Endothelial cell of umbilical vein (primary cell): ENCODE results near the gene HOXD12. TPM values are rescaled to one million over a fixed set of nuclear protein-coding genes. Genes with fewer than 3 reads are reported as not detected.
A peak's percentile ranks its signal among the peaks of the same experiment; 100 is the strongest.

Experiments
- BruUV-seq: library from RNA; stranded (reverse); fragments of 400-500 nt; replicated peaks from 2 replicates; lab custom pipeline; 2021; lab: Mats Ljungman, UMichigan
- CTCF ChIA-PET: fragments of 300-600, 350-600 bp; sonication (Branson Sonifier 250); formaldehyde crosslinking; loops from one replicate; lab custom pipeline; 2021; ENCODE audit warnings: antibody characterized with exemption, inconsistent platforms; lab: Charles Lee
- POLR2A ChIA-PET: fragments of 300-600, 350-600 bp; sonication (Branson Sonifier 250); formaldehyde crosslinking; loops from one replicate; lab custom pipeline; 2021; ENCODE audit warnings: antibody characterized with exemption, inconsistent platforms; lab: Charles Lee
- DNase-seq: peaks from one replicate; pipeline ENCODE4 v3.0.0-alpha.2; 2011; ENCODE audit warnings: low read depth, low spot score
- FAIRE-seq: peaks from 2 replicates; lab custom pipeline; 2011; peaks lifted over from hg19 to GRCh38; lab: Jason Lieb, UNC
- H2AFZ ChIP-seq: 2 replicates; pipeline ENCODE4 v1.6.0; 2012; ENCODE audit warnings: low read depth, low read length, control low read depth, inconsistent platforms
- H3K27ac ChIP-seq: 2 replicates; pipeline ENCODE4 v1.5.1; 2011; ENCODE audit warnings: low read depth, mild to moderate bottlenecking, control low read depth, low read length, moderate library complexity; ENCODE audit not compliant: insufficient read depth
- H3K27me3 ChIP-seq, 2 experiments: 2 replicates each; pipeline versions ENCODE4 v1.6.0 to v1.6.1; 2011; ENCODE audit warnings: low read length in 2 of 2, mixed read lengths in 1 of 2; ENCODE audit not compliant: control insufficient read depth in 2 of 2, insufficient read depth in 2 of 2
- H3K36me3 ChIP-seq, 2 experiments: 2 replicates in 1 of 2; 3 replicates in 1 of 2; pipeline ENCODE4 v1.5.1; 2011; ENCODE audit warnings: low read length in 2 of 2, mild to moderate bottlenecking in 1 of 2, moderate library complexity in 1 of 2; ENCODE audit not compliant: control insufficient read depth in 2 of 2, insufficient read depth in 2 of 2; ENCODE audit errors: extremely low read depth in 1 of 2
- H3K4me1 ChIP-seq: 3 replicates; pipeline ENCODE4 v1.5.1; 2011; ENCODE audit warnings: mild to moderate bottlenecking, low read length; ENCODE audit not compliant: control insufficient read depth, insufficient read depth; ENCODE audit errors: extremely low read depth
- H3K4me2 ChIP-seq: 2 replicates; pipeline ENCODE4 v1.6.1; 2011; ENCODE audit warnings: low read length, control low read depth, mixed read lengths; ENCODE audit not compliant: insufficient read depth
- H3K4me3 ChIP-seq, 3 experiments: fragments of 200-600 bp in 1 of 3; sonication (generic), shearing (Covaris generic) in 1 of 3; replicated peaks in 1 of 3; 2 replicates each; pipeline ENCODE4 v1.5.1; 2011 to 2016; ENCODE audit warnings: control low read depth in 3 of 3, low read length in 3 of 3, mild to moderate bottlenecking in 2 of 3, inconsistent platforms in 1 of 3, low read depth in 1 of 3, moderate library complexity in 1 of 3; ENCODE audit not compliant: insufficient read depth in 1 of 3
- H3K79me2 ChIP-seq: 2 replicates; pipeline ENCODE4 v1.6.0; 2012; ENCODE audit warnings: low read length, inconsistent platforms; ENCODE audit not compliant: control insufficient read depth, insufficient read depth
- H3K9ac ChIP-seq: replicated peaks from 2 replicates; pipeline ENCODE3; 2011; ENCODE audit warnings: low read length, control low read depth; ENCODE audit not compliant: insufficient read depth; ENCODE audit errors: extremely low read depth
- H3K9me1 ChIP-seq: replicated peaks from 3 replicates; pipeline ENCODE4 v1.6.0; 2011; ENCODE audit warnings: mild to moderate bottlenecking, low read length; ENCODE audit not compliant: control insufficient read depth, insufficient read depth; ENCODE audit errors: extremely low read depth
- H3K9me3 ChIP-seq: replicated peaks from 2 replicates; pipeline ENCODE4 v1.5.1; 2012; ENCODE audit warnings: low read length, inconsistent platforms; ENCODE audit not compliant: control insufficient read depth, insufficient read depth
- H4K20me1 ChIP-seq: replicated peaks from 2 replicates; pipeline ENCODE3; 2011; ENCODE audit warnings: mild to moderate bottlenecking, low read length; ENCODE audit not compliant: control insufficient read depth, insufficient read depth; ENCODE audit errors: extremely low read depth
- EZH2 ChIP-seq: IDR thresholded peaks from 2 replicates; pipeline ENCODE4 v1.6.1; 2012; ENCODE audit warnings: borderline replicate concordance, low read depth, mild to moderate bottlenecking, moderate library complexity, low read length, inconsistent platforms; ENCODE audit not compliant: severe bottlenecking
- FOS ChIP-seq: IDR thresholded peaks from 2 replicates; pipeline ENCODE4 v1.6.1; 2011; ENCODE audit warnings: mild to moderate bottlenecking, low read length, moderate library complexity, borderline replicate concordance; ENCODE audit not compliant: insufficient read depth
- JUN ChIP-seq: IDR thresholded peaks from 2 replicates; pipeline ENCODE4 v1.6.1; 2011; ENCODE audit warnings: borderline replicate concordance, low read depth; ENCODE audit not compliant: insufficient read length, insufficient read depth
- POLR2A ChIP-seq: IDR thresholded peaks from 2 replicates; pipeline ENCODE4 v1.6.1; 2012; ENCODE audit warnings: low read depth, mild to moderate bottlenecking, control low read depth, low read length
- dilution Hi-C: fragments of 300-500 bp; cut with MboI; formaldehyde crosslinking; loops from one replicate; pipeline ENCODE4 v1.15.0; 2019; ENCODE audit warnings: low sequenced_read_pairs; ENCODE audit not compliant: extremely low pct_ligation_motif_present
- intact Hi-C: fragments of 100-400 bp; cut with micrococcal nuclease; formaldehyde crosslinking; loops from one replicate; pipeline ENCODE4 v1.10.0; 2022
- polyA plus RNA-seq, 4 experiments: library from polyadenylated mRNA; depleted of rRNA in 3 of 4; stranded (reverse) in 3 of 4; unstranded in 1 of 4; fragments of >200 nt; gene quantifications; 2 replicates each; pipeline versions ENCODE4 v1.2.1 to v1.2.3, GENCODE V29; 2011 to 2012; ENCODE audit warnings: missing spikeins in 1 of 4
- total RNA-seq: library from RNA; stranded (reverse); gene quantifications from 2 replicates; pipeline ENCODE4 v1.2.3, GENCODE V29; 2021

The HOXD12 gene
- total and polyA plus RNA-seq, 2 donors (not counting 3 experiments of a cell fraction or from before 2014, with no cell fraction given): not detected

DNA sequence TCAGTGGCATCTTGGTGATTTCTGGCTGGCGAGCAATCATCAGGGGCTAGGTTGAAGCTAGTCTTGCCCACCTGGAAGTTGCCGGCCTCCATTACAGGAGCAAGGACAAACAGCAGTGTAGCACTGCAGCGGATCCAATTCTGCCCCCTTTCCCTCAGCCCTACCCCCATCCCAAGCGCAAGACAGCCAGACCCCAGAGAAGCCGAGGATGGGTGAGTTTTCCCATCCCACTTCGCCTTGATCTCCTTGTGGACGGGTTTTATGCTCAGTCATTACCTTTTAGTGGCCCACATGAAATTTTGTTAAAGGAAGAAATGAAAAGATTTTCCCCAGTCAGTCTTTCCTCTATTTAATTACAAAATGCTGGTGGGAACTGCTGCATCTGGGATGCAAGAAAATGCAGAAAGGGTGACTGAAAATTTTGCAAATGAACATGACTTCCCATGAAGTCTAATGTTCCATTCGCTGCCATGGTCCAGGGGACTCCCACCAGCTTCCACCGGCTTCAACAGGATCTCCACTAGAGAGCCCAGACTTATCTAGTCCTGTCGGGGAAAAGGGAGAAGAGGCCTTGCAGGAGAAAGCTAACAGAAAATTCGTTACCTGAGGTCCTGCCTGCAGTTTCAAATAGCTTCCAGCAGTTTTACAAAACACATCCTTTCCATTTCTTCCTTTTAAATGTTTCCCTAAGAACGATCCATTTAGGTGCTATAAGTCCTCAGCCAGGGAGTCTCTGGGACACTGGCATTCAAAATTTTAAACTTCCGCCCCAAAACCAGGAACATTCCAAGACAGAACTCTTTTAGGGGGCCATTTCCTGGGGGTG lies 21.0 kb downstream of the HOXD12 start:
- dilution Hi-C loops: no loop called here
- Histone ChIP-seq H3K9me1 (no peaks in the 10 kb centered on the region), H4K20me1 (no peaks in the 10 kb centered on the region), H3K4me1 (peaks cover 15% of the 10 kb centered on the region), H3K27me3 (peaks cover 55 to 70% of the 10 kb centered on the region in 2 experiments), H3K9ac (no peak overlapping the region), H3K4me2 (no peak overlapping the region), H3K79me2 (no peaks in the 10 kb centered on the region), H3K4me3 (no peak overlapping the region), H3K9me3 (no peaks in the 10 kb centered on the region), H2AFZ (no peak overlapping the region), H3K36me3 (no peaks in the 10 kb centered on the region), H3K27ac (no peak overlapping the region)
- ChIA-PET POLR2A (interaction anchor here (0.7 kb wide), 2 partner anchors 516 to 952 kb away, joined by 3 read pairs; partner anchors contain the start of gene ATF2), CTCF (interaction anchor here (1.4 to 4.7 kb wide), 6 partner anchors 9 to 1044 kb away, joined by 3 to 28 read pairs (median 8); no protein-coding TSS in a partner anchor)
- no TSS peak for BruUV-seq
- DNase-seq (no peak), FAIRE-seq (no peak)
- intact Hi-C loops: no loop called here
- TF ChIP-seq POLR2A: no peak
- TF ChIP-seq JUN: no peak
- no peak for TF ChIP-seq FOS

DNA sequence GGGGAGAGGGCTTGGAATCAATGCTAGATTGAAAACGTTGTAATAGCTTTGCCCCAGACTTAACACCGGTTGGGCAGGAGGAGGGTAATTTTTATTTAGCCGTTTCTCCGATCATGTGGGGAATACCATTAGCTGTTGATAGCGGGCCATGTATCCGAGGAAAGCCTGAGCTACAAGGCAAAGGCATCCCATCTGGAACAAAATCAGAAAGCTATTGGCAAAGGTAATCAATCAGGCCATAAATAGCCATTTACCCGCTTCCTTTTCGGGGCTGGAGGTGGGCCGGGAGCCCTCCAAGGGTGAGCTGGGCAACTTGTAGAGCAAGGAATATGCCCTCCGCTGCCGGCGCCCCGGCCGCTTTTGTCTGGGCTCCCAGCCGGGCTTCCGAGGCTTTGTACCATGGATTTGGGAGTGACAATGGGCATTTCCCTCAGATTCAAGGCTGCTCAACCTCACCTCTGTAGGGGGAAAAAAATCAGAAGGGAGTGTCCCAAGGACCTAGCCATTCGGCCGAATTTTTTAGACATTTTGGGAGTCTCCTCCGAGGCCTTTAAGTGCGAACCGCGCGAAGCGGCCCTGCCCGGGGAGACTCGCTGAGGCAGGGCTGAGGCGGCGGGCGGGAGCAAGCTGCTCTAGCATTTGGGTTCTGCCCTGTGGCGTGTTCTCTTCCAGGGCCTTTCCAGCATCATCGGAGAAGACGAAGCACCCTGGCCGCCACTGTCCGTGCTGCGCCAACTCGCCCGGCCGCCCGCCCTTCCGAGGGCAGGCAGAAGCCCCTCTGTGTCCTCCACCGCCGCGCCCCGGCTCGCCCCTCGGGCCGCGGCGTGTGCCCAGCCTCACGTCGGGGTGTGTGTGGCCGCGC lies 21.8 kb downstream of the HOXD12 start:
- CTCF ChIA-PET: interaction anchor here (0.9 to 4.7 kb wide), 15 partner anchors 8 to 1041 kb away, joined by 3 to 28 read pairs (median 7); no protein-coding TSS in a partner anchor
- no peaks in the 10 kb centered on the region for H4K20me1 ChIP-seq
- H3K4me3 ChIP-seq: peak overlapping the region in 1 of 3 experiments; percentile 49
- DNase-seq (no peak), FAIRE-seq (no peak)
- H3K79me2 ChIP-seq: no peaks in the 10 kb centered on the region
- no peak overlapping the region for H2AFZ ChIP-seq
- H3K27ac ChIP-seq: no peak overlapping the region
- H3K4me2 ChIP-seq: no peak overlapping the region
- no peaks in the 10 kb centered on the region for H3K9me1 ChIP-seq
- dilution Hi-C loops (no loop called here), intact Hi-C loops (no loop called here)
- no peaks in the 10 kb centered on the region for H3K9me3 ChIP-seq
- peaks cover 50 to 62% of the 10 kb centered on the region in 2 experiments for H3K27me3 ChIP-seq
- POLR2A ChIA-PET: interaction anchor here (0.7 kb wide), 2 partner anchors 516 to 953 kb away, joined by 3 read pairs; partner anchors contain the start of gene ATF2
- no peak overlapping the region for H3K9ac ChIP-seq
- no peaks in the 10 kb centered on the region for H3K36me3 ChIP-seq
- peaks cover 15% of the 10 kb centered on the region for H3K4me1 ChIP-seq
- TF ChIP-seq EZH2 (peak; percentile 99), FOS (no peak)
- BruUV-seq: no TSS peak
